ENCODE results near the gene TREX2.
A peak's percentile ranks its signal among the peaks of the same experiment; 100 is the strongest.

The TREX2 gene

DNA sequence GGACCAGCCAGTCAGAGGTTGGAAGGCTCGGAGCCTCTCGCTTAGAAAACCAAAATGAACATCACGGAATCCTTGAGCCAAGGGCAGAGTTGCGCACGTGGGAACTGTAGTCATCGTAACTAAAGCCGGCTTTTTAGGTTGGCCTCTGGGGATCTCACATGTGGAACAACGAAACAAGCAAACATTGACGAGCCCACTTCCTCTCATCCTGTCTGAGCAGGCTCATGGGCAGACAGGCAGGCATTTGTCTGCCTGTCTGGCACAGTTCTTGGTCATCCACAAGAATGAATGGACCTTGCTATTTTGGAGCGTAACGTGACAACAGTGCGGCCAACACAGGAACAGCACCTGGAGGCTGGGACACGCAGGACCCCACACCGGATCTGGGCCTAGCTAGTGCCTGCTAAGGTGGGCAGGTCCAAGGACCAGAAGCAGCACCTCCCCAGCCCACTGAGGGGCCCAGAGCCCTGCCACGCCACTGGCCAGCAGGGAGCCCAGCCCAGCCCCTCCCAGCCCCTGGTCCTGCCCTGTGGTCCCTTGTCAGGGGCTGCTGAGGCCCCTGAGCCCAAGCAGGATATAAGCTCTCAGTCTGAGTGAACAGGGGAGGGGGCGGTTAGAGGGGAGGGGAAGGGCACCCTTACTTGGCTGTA lies 9.2 kb upstream of the TREX2 start:
- DNase-seq: no peak

GRCh38 chrX:153450949-153451277 lies 5.1 kb upstream of the TREX2 start:
- no peak for DNase-seq

- DNase-seq: no peak
Observed at GRCh38 chrX:153450114-153450948, 4.5 kb upstream of the TREX2 start.

DNA sequence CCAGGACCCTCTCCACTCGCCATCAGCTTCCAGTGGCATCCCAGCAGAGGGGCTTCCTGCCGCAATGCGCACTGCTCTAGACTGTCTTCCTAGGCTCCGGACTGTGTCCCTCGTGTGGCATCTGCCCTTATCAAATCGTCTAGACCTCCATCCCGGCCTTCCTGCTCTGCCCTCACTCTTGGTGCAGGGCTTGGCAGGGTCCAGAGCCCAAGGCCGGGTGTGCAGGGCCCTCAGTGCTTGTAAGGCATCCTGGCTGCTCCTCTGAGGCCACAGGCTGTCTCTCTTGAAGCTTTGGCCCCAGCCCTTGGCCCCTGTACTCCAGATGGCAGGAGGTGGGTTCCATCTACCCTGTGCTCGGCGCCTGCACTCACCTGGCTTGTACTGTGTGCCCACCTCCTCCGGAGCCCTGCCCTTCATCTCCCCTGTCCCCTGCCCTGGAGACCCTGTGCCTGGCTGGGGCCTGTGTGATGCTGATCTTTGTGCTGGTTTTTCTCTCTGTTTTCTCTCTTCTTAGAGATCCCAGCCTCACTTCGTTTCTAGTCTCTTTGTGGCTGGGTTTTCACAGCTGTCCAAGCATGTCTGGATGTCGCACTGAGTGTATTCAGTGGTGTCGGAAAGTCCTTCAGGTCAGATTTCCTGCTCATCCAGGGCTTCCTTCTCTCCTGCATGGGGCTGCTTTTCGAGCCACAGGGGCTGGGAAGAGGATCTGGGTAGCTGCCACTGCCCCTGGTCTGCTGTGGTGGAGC lies 3.7 kb upstream of the TREX2 start:
- DNase-seq: no peak

- no peak for DNase-seq
Observed at GRCh38 chrX:153448556-153449367, 2.9 kb upstream of the TREX2 start.

DNA sequence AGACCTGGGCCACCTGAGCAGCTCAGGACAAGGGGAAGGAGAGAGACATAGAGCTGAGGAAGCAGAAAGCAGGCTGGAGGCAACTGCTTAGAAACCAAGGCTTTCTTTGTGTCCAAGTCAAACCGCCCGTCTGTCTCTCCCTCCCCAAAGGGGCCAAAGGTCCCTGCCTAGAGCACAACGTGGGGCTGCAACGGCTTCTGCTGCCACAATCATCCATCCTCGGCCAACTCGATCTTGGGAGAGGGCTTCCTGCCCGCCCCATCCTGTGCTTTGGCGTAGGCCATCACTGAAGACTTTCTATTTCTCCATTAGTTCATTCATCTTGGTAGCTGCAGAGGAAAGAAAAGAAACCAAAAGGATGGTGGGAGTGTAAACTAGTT lies 1.7 kb upstream of the TREX2 start:
- no peak for DNase-seq

- DNase-seq: no peak
Observed at GRCh38 chrX:153446950-153447580, 1.2 kb upstream of the TREX2 start.

- no peak for DNase-seq
Observed at GRCh38 chrX:153446636-153446936, 730 bp upstream of the TREX2 start.

DNA sequence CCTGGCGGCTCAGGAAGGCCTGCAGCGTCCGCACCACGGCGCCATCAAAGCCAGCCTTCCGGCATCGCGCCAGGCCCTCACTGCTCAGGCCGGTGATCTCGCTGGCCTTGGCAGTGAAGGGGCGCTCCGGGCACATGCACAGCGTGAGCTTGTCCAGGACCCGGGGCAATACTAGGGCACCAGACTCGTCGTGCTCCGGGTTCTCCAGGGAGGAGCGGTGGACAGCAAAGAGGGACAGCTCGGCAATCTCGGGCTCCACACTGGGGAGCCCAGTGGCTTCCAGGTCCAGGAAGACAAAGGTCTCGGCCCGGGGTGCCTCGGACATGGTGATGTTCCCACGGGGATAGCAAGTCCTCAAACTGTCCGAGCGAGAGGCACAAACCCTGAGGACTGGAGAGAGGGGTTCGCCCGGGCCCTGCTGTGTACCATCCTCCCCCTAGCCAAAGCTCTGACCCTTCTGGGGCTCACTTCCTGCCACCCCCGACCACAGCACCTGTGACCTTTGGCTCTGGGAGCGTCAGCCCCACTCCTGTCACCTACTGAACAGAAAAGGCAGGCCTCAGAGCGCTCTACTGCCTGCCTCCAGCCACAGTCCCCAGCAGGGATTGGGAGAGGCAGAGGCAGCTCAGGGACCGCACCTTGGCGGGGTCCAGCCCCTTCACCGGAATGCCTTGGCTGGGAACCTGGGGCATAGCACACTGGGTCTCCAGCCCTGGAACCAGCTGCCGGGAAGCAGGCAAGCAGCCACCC lies 575 bp downstream of the TREX2 start:
- DNase-seq: no peak

DNA sequence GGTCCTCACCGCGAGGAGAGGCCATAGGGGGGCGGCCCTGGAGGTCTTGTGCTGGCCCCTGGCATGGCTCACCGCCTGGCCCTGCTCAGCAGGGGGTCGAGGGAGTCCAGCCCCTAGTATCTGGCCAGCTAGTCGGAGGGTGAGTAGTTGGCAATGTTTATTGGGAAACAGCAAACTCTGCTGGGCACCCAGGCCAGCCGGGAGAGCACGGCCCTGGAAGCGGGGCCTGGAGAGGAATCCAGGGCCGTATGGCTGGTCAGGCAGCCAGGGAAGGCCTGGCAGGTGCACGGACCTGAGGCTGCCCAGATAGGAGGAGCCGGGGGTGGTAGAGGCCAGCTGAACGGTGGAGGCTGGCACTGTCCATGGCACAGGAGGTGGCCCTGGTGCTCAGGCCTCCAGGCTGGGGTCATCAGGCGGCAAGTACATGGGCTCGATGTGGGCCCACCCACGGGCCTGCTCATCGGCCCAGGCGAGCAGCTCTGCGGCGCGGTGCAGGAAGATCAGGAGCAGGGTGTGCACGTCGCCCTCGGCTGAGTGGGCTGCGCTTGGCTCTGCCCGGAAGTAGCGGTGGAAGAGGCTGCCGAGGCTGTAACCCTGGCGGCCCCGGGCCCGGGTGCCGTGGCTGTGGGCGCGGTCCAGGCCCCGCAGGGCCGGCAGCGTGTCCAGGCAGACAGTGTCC lies 1.4 kb downstream of the TREX2 start:
- DNase-seq: no peak

DNA sequence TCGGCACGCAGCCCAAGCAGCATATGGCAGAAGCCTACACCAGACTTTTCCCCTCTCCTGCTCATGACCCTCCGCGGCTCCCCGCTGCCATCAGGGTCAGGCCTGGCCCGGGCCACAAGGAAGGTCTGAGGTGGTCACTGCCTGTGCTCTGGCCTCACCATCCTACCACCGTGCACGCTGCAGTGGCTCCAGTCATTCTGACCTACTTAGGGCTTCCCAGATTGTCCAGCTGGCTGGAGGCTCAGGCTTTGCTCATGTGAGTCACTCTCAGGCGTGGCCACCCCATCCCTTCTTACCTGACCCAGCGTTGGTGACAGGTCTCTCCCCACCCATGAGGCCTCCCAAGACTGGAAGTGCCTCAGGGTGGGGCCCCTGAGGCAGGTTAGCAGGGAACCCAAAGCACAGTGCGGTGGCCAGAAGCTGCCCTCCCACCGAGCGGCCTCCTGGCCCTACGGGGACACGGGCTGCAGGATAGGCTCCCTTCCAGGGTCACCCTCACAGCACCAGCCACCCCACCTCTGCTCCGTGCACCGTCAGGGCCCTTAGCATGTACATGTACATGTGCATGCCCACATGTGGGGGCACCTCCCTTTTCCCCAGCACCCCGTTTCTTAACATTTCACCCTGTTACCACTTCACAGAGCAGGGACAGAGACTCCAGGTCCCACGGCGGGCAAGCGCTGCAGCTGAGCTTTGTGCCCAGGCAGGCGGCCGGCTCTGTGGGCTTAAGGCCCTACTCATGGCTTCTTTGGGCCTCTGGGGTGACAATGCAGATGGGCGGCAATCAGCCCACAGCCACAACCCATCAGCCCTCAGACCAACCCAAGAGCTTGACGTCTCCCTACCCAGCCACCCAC lies 2.2 kb downstream of the TREX2 start:
- DNase-seq: no peak

- no peak for DNase-seq
Observed at GRCh38 chrX:153442463-153442862, 3.4 kb downstream of the TREX2 start.

DNA sequence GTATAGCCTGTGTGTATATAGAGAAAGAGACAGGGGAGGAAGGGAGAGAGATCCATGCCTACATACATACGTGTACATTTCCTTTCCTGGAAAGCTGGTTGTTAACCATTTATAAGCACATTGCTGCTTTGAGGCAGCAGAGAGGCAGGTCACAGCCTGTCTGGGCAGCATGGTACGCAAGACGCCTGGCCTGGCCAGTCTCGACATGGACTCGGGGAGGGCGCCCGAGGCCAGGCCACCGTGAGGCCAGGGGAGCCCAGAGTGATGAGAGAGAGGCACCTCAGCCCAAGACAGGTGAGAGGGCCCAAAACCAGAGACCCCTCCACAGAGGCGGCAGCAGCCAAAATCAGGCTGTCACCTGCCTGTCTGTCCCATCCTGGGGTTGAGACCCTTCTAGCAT lies 3.9 kb downstream of the TREX2 start:
- no peak for DNase-seq

DNA sequence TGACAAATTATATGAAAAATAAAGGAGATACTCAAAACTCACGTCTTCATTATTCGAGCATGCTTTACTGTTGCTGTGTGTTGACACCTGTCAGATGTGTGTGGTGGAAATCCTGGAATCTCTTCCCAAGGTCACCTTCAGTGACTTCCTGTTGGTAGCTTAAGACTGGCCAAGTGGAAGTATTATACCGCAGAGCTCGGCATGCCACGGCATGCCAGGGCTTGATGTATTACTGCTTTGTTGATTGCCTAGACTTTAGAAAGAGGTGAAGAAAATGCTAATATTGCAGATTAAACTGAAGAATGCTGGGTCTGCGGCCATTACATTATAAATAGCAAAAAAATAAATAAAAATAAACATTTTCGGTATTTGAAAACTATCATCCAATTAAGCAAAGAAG lies 4.6 kb downstream of the TREX2 start:
- no peak for DNase-seq

DNA sequence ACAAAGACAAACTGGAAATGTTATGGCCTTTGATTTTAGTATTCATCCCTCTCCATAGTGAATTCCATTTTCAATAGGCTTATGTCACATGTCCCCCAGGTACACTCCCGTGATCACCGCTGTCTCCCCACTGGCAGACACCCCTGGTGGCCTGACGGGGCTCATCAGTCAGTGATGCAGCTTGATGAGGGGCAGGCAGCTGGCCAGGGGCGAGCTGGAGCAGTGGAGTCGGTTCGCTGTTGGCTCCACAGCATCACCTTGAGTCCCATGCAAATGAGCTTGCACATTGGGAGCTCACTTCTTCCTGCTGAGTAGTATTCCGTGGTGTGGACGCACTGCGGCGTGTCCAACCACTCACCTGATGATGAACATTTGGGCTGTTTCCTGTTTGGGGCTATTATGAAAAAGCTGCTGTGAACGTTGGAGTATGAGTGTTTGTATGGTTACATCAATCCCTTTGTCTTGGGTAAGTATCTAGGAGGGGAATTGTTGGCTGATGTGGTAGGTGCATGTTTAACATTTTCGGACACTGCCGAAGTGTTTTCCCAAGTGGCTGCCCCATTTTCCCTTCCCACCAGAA lies 5.2 kb downstream of the TREX2 start:
- no peak for DNase-seq

- DNase-seq: no peak
Observed at GRCh38 chrX:153439977-153440376, 5.9 kb downstream of the TREX2 start.

- DNase-seq: peak; percentile 8
Observed at GRCh38 chrX:153438532-153438931, 7.3 kb downstream of the TREX2 start.

GRCh38 chrX:153435845-153436244 lies 10.0 kb downstream of the TREX2 start:
- DNase-seq: no peak

GRCh38 chrX:153434801-153435200 lies 11.1 kb downstream of the TREX2 start:
- DNase-seq: no peak

- DNase-seq: no peak
Observed at GRCh38 chrX:153433781-153434285, 12.0 kb downstream of the TREX2 start.
